ENCODE results near the gene CAMK2N2. TPM values are rescaled to one million over a fixed set of nuclear protein-coding genes. Genes with fewer than 3 reads are reported as not detected.

The CAMK2N2 gene
- polyA plus RNA-seq, 1 donor (not counting 4 experiments of a cell fraction or from before 2014, with no cell fraction given), result 0.18 TPM

DNA sequence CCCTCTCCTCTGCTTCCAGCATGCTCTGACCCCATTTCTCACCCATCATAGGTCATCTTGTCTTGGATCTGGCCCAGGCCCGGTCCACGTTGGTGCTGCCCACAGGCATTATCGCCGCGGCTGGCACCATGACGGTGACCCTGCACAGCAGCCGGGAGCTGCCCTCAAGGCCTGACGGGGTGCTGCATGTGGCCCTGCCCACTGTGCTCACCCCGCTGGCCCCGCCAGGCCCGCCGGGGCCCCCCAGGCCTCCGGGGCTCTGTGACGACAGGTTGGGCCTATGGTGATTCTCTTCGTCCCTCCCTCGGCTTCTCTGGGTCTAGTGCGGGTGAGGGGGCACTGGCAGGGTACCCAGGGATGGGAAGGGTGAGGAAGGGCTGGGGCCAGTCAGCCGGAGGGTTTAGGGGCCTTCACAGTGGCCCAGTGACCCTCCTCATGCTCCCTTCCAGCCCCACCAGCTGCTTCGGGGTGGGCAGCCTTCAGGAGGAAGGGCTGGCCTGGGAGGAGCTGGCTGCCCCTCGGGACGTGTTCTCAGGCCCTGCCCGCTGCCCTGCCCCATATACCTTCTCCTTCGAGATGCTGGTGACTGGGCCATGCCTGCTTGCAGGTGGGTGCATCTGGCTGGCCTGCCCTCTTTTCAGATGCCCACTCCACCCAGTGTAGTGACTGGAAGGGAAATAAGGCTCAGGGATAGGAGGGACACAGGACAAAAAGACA, 28.1 kb downstream of the CAMK2N2 start:
- H3K27ac ChIP-seq (ENCODE audit: control insufficient read depth, insufficient read depth, low read length), result no peak overlapping the region
- no peaks in the 10 kb centered on the region for H3K9me3 ChIP-seq (ENCODE audit: control insufficient read depth, low read depth, low read length)
- H3K36me3 ChIP-seq (ENCODE audit: control insufficient read depth in 2 of 2, extremely low read depth in 1 of 2, insufficient read depth in 2 of 2, low read length in 2 of 2), result no peaks in the 10 kb centered on the region
- peaks cover 49% of the 10 kb centered on the region for H3K27me3 ChIP-seq (ENCODE audit: control insufficient read depth, extremely low read depth, insufficient read depth, low read length)
- DNase-seq (ENCODE audit: low read depth, low spot score) (no peak), FAIRE-seq (no peak)
- TF ChIP-seq, protein P1, sequence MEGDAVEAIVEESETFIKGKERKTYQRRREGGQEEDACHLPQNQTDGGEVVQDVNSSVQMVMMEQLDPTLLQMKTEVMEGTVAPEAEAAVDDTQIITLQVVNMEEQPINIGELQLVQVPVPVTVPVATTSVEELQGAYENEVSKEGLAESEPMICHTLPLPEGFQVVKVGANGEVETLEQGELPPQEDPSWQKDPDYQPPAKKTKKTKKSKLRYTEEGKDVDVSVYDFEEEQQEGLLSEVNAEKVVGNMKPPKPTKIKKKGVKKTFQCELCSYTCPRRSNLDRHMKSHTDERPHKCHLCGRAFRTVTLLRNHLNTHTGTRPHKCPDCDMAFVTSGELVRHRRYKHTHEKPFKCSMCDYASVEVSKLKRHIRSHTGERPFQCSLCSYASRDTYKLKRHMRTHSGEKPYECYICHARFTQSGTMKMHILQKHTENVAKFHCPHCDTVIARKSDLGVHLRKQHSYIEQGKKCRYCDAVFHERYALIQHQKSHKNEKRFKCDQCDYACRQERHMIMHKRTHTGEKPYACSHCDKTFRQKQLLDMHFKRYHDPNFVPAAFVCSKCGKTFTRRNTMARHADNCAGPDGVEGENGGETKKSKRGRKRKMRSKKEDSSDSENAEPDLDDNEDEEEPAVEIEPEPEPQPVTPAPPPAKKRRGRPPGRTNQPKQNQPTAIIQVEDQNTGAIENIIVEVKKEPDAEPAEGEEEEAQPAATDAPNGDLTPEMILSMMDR (optimal IDR thresholded peaks at IDR 0.05 in 1 of 3, IDR thresholded peaks at IDR 0.05 in 1 of 3, conservative IDR thresholded peaks at IDR 0.05 in 1 of 3; ENCODE audit: extremely low read depth in 1 of 3, insufficient read depth in 2 of 3, low read length in 3 of 3), result no peak
- no peak for TF ChIP-seq EZH2 (IDR thresholded peaks at IDR 0.05; ENCODE audit: low read length)
- no peak overlapping the region for H3K9ac ChIP-seq (ENCODE audit: control insufficient read depth, extremely low read depth, insufficient read depth, low read length)
- H3K4me3 ChIP-seq (ENCODE audit: control insufficient read depth in 2 of 3, extremely low read depth in 1 of 3, insufficient read depth in 2 of 3, low read depth in 1 of 3, low read length in 3 of 3), result no peak overlapping the region
- H3K79me2 ChIP-seq (ENCODE audit: control insufficient read depth, insufficient read depth, low read length), result no peaks in the 10 kb centered on the region
- H4K20me1 ChIP-seq (ENCODE audit: control insufficient read depth, extremely low read depth, insufficient read depth, low read length), result no peaks in the 10 kb centered on the region
- dilution Hi-C loops (cut with MboI; ENCODE audit: extremely low pct_ligation_motif_present, low sequenced_read_pairs), result no loop called here
- H2AFZ ChIP-seq (ENCODE audit: control insufficient read depth, low read length), result no peak overlapping the region
- peaks cover 9% of the 10 kb centered on the region for H3K4me1 ChIP-seq (ENCODE audit: control insufficient read depth, extremely low read depth, insufficient read depth, low read length)
- H3K4me2 ChIP-seq (ENCODE audit: control insufficient read depth, extremely low read depth, insufficient read depth, low read depth, low read length), result no peak overlapping the region
- H3K9me1 ChIP-seq (ENCODE audit: control insufficient read depth, extremely low read depth, insufficient read depth, low read length), result no peaks in the 10 kb centered on the region

DNA sequence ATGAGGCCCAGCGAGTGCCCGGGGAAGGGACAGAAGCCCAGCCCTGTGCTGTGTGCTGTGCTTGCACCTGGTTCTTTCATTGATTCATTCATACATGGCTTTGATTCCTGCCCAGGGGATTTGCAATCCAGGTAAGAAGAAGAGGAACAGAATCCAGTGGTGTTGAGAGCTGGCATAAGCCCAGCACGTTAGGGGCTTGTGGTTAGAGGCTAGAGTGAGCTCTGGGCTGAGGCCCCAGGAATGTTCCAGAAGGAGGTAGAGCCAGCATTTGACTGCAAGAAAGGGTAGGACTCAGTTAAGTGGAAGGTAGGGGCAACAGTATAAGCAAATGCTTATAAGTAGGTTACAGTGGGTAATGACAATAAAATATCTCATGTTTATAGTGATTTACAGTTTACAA, 29.7 kb downstream of the CAMK2N2 start:
- Histone ChIP-seq H3K9me3 (ENCODE audit: control insufficient read depth, low read depth, low read length) (no peaks in the 10 kb centered on the region), H3K9ac (ENCODE audit: control insufficient read depth, extremely low read depth, insufficient read depth, low read length) (no peak overlapping the region), H3K4me2 (ENCODE audit: control insufficient read depth, extremely low read depth, insufficient read depth, low read depth, low read length) (no peak overlapping the region), H3K79me2 (ENCODE audit: control insufficient read depth, insufficient read depth, low read length) (no peaks in the 10 kb centered on the region), H4K20me1 (ENCODE audit: control insufficient read depth, extremely low read depth, insufficient read depth, low read length) (no peaks in the 10 kb centered on the region), H3K4me1 (ENCODE audit: control insufficient read depth, extremely low read depth, insufficient read depth, low read length) (peaks cover 9% of the 10 kb centered on the region), H2AFZ (ENCODE audit: control insufficient read depth, low read length) (no peak overlapping the region), H3K36me3 (ENCODE audit: control insufficient read depth in 2 of 2, extremely low read depth in 1 of 2, insufficient read depth in 2 of 2, low read length in 2 of 2) (no peaks in the 10 kb centered on the region), H3K27me3 (ENCODE audit: control insufficient read depth, extremely low read depth, insufficient read depth, low read length) (peaks cover 59% of the 10 kb centered on the region), H3K9me1 (ENCODE audit: control insufficient read depth, extremely low read depth, insufficient read depth, low read length) (no peaks in the 10 kb centered on the region), H3K4me3 (ENCODE audit: control insufficient read depth in 2 of 3, extremely low read depth in 1 of 3, insufficient read depth in 2 of 3, low read depth in 1 of 3, low read length in 3 of 3) (no peak overlapping the region), H3K27ac (ENCODE audit: control insufficient read depth, insufficient read depth, low read length) (no peak overlapping the region)
- dilution Hi-C loops (cut with MboI; ENCODE audit: extremely low pct_ligation_motif_present, low sequenced_read_pairs), result no loop called here
- TF ChIP-seq, protein P1 (optimal IDR thresholded peaks at IDR 0.05 in 1 of 3, IDR thresholded peaks at IDR 0.05 in 1 of 3, conservative IDR thresholded peaks at IDR 0.05 in 1 of 3; ENCODE audit: extremely low read depth in 1 of 3, insufficient read depth in 2 of 3, low read length in 3 of 3), result no peak
- no peak for TF ChIP-seq EZH2 (IDR thresholded peaks at IDR 0.05; ENCODE audit: low read length)
- FAIRE-seq, result no peak
- DNase-seq (ENCODE audit: low read depth, low spot score), result no peak

Measured in keratinocyte (primary cell).